Cardiac fibroblast (primary cell): Measurements from ENCODE around the gene EML6.
A peak's percentile ranks its signal among the peaks of the same experiment; 100 is the strongest.
"Not testable (repeated sequence)": the region's sequence is repeated elsewhere in the genome, so short reads cannot be mapped to it uniquely, and the experiment has no call there.

Experiments used
- DNase-seq, 2 donors: peaks; one replicate each; pipeline versions ENCODE4 v3.0.0 to v3.0.0-alpha.2; 2010; ENCODE audit warnings: low read depth in 2 of 2
- H3K4me3 ChIP-seq, 2 donors: replicated peaks in 1 of 2; 1 replicate in 1 of 2; 2 replicates in 1 of 2; pipeline ENCODE4 v1.5.1; 2011; ENCODE audit warnings: low read depth in 2 of 2, low read length in 2 of 2, mild to moderate bottlenecking in 2 of 2, moderate library complexity in 1 of 2
- TF ChIP-seq, protein P1 (sequence below): IDR thresholded peaks from one replicate; pipeline ENCODE4 v1.5.1; 2011; ENCODE audit warnings: low read depth, mild to moderate bottlenecking, low read length, inconsistent platforms

Gene EML6

DNA sequence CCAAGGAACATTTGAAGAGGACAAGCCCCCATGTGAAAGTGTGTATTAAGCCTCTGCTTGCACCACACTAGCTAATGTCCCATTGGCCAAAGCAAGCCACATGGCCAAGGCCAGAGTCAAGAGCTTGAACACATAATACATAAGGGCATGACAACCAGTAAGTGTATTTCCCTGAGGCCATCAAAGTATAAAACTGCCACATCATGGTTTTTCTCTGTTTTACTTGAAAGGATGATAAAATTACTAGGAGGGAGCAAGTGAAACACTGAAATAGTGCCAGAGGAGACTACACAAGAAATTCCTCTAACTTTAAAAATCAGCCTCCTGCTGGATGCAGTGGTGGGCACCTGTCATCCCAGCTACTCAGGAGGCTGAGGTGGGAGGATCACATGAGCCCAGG lies 30.9 kb upstream of the EML6 start:
- no peak overlapping the region for H3K4me3 ChIP-seq
- TF ChIP-seq, protein P1, sequence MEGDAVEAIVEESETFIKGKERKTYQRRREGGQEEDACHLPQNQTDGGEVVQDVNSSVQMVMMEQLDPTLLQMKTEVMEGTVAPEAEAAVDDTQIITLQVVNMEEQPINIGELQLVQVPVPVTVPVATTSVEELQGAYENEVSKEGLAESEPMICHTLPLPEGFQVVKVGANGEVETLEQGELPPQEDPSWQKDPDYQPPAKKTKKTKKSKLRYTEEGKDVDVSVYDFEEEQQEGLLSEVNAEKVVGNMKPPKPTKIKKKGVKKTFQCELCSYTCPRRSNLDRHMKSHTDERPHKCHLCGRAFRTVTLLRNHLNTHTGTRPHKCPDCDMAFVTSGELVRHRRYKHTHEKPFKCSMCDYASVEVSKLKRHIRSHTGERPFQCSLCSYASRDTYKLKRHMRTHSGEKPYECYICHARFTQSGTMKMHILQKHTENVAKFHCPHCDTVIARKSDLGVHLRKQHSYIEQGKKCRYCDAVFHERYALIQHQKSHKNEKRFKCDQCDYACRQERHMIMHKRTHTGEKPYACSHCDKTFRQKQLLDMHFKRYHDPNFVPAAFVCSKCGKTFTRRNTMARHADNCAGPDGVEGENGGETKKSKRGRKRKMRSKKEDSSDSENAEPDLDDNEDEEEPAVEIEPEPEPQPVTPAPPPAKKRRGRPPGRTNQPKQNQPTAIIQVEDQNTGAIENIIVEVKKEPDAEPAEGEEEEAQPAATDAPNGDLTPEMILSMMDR: no peak
- no peak for DNase-seq

DNA sequence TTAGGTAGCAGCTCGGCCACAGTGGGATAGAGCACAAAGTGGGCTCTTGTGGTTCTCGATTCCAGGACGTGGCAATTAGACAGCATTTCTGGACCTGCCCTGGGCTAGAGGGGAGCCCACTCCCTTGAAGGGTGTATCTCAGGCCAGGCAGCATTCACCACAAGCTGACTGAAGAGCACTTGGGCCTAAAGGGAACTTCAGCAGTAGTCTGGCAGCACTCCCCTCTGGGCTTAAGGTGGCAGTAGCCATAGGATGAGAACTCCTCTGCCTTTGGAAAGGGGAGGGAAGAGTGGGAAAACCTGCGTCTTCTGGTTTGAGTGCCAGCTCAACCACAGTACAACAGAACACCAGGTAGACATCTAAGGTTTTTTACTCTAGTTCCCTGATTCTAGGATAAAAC lies 28.1 kb upstream of the EML6 start:
- no peak overlapping the region for H3K4me3 ChIP-seq
- no peak for DNase-seq
- TF ChIP-seq, protein P1: no peak

DNA sequence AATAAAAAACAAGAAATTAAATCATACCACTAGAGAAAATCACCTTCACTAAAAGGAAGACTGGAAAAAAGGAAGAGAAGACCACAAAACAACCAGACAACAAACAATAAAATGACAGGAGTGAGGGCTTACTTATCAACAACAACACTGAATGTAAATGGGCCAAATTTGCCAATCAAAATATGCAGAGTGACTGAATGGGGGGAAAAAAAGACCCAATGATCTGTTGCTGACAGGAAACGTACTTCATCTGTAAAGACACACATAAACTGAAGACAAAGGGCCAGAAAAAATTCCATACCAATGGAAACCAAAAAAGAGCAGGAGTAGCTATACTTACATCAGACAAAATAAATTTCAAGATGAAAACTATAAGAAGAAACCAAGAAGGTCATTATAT lies 25.5 kb upstream of the EML6 start:
- no peak for DNase-seq
- TF ChIP-seq, protein P1: no peak
- H3K4me3 ChIP-seq: no peak overlapping the region

DNA sequence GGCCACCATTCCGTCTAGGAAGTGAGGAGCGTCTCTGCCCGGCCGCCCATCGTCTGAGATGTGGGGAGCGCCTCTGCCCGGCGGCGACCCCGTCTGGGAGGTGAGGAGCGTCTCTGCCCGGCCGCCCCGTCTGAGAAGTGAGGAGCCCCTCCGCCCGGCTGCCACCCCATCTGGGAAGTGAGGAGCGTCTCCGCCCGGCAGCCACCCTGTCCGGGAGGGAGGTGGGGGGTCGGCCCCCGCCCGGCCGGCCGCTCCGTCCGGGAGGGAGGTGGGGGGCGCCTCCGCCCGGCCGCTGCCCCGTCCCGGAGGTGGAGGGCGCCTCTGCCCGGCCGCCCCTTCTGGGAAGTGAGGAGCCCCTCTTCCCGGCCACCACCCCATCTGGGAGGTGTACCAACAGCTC lies 24.5 kb upstream of the EML6 start:
- not testable (repeated sequence) for DNase-seq, H3K4me3 ChIP-seq

DNA sequence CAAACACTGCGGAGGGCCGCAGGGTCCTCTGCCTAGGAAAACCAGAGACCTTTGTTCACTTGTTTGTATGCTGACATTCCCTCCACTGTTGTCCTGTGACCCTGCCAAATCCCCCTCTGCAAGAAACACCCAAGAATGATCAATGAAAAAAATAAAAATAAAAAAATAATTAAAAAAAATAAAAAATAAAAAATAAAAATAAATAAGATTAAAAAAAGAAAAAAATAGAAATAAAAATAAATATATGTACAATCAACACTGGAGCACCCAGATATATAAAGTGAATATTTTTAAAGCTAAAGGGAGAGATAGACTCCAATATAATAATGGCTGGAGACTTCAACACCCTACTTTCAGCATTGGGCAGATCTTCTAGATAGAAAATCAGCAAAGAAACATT lies 23.8 kb upstream of the EML6 start:
- TF ChIP-seq, protein P1: no peak
- no peak for DNase-seq
- H3K4me3 ChIP-seq: no peak overlapping the region

DNA sequence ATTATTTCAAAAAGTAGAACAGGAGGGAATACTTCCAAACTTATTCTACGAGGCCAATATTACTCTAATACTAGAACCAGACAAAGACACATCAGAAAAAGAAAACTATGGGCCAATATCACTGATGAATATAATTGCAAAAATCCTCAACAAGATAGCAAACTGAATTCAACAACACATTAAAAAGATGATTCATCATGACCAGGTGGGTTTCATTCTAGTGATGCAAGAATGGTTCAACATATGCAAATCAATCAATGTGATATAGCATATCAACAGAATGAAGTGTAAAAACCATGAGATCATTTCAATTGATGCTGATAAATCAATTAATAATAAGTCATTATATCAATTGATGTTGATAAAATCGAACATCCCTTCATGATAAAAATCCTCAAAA lies 22.4 kb upstream of the EML6 start:
- TF ChIP-seq, protein P1: no peak
- peak in 1 of 2 donors; percentile 41 for DNase-seq
- no peak overlapping the region for H3K4me3 ChIP-seq

DNA sequence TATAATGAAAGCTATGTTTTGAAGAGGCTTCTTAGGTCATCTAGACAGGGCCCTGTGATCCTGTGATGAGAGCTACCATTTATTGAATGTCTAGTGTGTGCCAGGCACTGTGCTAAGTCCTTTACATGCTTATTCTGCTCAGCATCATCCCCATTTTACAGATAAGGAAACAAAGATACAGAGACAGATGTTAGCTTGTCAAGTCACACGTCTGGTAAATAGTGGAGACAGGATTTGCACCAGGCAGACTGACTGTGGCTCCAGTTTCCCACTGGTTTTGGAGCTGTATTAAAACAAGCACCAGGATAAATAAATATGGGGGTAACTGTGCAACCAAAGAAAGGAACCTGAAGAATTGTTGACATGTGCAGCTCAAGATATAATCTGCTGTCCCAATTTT lies 19.2 kb upstream of the EML6 start:
- H3K4me3 ChIP-seq: no peak overlapping the region
- no peak for DNase-seq
- TF ChIP-seq, protein P1: no peak
